Daoy (cell line): ENCODE results near the gene RELN. TPM values are rescaled to one million over a fixed set of nuclear protein-coding genes. Genes with fewer than 3 reads are reported as not detected.

Experiments
- DNase-seq: peaks from one replicate; pipeline ENCODE4 v3.0.0-alpha.2; 2015; ENCODE audit warnings: low read depth
- total RNA-seq: library from RNA; depleted of rRNA; stranded (reverse); fragments of >200 nt; shearing (Covaris generic); gene quantifications from 2 replicates; pipeline ENCODE4 v1.2.3, GENCODE V29; 2014

RELN gene
- total RNA-seq, 1 experiment from 2014 or later = 1.7 TPM

DNA sequence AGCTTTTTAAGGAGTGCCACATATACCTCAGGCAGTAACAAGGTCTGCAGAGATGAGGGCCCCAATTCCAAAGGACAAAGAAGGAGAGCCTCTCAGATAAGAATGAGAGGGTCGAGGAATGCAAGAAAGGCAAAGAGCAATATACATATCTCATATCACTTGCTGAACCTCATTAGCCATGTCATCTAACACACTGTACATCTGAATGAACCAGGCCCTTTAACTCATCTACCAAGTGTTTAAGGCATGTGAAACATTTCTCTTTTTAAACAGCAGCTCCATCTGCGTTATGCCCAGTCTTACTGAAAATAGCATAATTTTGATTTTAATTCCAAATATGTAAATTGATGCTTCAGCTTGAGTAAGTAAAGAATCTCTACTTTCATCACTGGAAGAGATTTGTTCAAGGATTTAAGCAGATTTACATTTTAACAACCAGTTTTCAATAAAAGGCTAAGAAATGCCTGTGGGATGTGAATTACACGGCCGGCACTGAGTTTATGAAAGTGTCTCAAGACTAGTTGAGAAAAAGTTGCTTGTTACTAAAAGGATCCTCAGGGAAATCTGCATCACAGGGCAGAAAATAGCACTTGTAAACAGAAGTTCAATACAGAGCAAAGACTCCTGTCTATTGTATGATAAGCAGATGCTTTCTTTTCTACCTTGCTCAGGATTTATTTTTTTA is 419.7 kb downstream of the RELN start:
- DNase-seq = no peak

- DNase-seq = no peak
Measured at GRCh38 chr7:103564416-103564815, 425.0 kb downstream of the RELN start.

GRCh38 chr7:103560136-103560535 is 429.3 kb downstream of the RELN start:
- no peak for DNase-seq

- peak; percentile 44 for DNase-seq
Measured at GRCh38 chr7:103551016-103551415, 438.4 kb downstream of the RELN start.

GRCh38 chr7:103549786-103550185 is 439.7 kb downstream of the RELN start:
- no peak for DNase-seq

GRCh38 chr7:103547451-103548284 is 441.8 kb downstream of the RELN start:
- peak; percentile 22 for DNase-seq

DNA sequence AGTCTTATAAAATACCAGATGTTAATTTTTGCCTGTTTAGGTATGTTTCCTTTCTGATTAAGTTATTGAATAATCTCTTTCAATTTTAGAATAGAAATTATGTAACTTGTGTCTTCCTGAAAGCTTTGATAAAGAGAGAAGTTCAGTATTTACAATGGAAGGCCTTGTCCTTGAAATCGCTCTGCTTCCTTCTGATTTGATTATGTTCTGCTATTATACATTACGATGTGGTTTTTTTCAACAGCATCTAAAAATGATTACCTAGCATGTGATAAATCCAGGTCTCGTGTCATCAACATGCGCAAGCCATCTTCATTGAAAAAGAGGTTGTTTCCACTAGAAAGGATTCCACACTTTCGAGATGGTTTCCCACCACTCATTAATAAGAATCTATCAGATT is 447.0 kb downstream of the RELN start:
- no peak for DNase-seq

- DNase-seq = no peak
Measured at GRCh38 chr7:103541947-103542346, 447.5 kb downstream of the RELN start.

- peak; percentile 73 for DNase-seq
Measured at GRCh38 chr7:103541026-103541425, 448.4 kb downstream of the RELN start.

- no peak for DNase-seq
Measured at GRCh38 chr7:103540338-103540737, 449.1 kb downstream of the RELN start.

- no peak for DNase-seq
Measured at GRCh38 chr7:103539875-103540274, 449.6 kb downstream of the RELN start.

GRCh38 chr7:103538964-103539709 is 450.3 kb downstream of the RELN start:
- DNase-seq = no peak

DNA sequence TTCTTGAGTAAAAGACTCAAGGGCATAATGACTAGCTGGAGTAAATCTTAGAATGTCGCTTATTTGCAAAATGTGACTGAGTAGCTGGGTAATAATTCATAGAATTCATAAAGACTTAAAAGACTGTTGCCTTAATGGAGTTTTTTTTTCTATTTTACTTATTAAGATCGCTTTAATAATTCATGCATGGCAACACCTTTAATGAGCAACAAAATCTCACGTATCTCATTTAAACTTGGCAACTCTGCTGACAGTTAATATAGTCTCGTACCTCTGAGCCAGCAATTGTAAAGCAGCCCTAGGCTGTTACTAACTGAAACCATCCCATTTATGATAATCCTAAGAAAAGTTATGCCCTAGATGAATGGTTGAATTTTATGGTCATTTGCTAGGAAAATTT is 455.7 kb downstream of the RELN start:
- DNase-seq = no peak

- no peak for DNase-seq
Measured at GRCh38 chr7:103532955-103533354, 456.5 kb downstream of the RELN start.

GRCh38 chr7:103528152-103528551 is 461.3 kb downstream of the RELN start:
- DNase-seq = no peak

GRCh38 chr7:103525937-103526336 is 463.5 kb downstream of the RELN start:
- DNase-seq = no peak

GRCh38 chr7:103524042-103524907 is 465.2 kb downstream of the RELN start:
- DNase-seq = peak; percentile 70

DNA sequence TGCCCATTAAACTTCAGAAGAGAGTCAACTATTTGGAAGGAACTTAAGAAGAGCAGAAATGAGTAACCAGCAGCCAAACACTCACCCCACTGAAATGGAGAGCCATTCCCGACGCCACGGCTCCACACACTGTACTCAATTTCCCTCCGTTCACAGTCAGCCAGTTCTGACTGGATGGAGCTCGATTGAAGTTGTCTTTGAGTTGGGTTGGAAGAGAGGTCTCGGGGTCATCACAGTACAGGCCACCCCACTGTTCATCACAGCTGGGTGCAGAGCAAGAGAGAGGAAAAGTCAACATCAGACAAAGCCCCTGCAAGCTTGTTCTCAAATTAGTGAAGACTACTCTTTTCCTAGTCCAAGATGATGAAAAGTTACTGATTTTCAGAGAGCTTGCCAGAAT is 467.5 kb downstream of the RELN start:
- DNase-seq = no peak

DNA sequence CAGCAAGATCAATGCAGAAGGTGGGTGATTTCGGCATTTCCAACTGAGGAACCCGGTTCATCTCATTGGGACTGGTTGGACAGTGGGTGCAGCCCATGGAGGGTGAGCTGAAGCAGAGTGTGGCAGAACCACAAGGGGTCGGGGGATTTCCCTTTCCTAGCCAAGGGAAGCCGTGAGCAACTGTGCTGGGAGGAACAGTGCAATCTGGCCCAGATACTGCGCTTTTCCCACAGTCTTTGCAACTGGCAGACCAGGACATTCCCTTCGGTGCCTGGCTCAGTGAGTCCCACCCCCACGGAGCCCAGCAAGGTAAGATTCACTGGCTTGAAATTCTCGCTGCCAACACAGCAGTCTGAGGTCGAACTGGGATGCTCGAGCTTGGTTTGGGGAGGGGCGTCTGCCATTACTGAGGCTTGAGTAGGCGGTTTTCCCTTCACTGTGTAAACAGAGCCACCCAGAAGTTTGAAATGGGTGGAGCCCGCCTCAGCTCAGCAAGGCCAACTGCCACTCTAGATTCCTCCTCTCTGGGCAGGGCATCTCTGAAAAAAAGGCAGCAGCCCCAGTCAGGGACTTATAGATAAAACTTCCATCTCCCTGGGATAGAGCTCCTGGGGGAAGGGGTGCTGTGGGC is 484.8 kb downstream of the RELN start:
- DNase-seq = peak; percentile 64

GRCh38 chr7:103501206-103501605 is 488.3 kb downstream of the RELN start:
- no peak for DNase-seq

DNA sequence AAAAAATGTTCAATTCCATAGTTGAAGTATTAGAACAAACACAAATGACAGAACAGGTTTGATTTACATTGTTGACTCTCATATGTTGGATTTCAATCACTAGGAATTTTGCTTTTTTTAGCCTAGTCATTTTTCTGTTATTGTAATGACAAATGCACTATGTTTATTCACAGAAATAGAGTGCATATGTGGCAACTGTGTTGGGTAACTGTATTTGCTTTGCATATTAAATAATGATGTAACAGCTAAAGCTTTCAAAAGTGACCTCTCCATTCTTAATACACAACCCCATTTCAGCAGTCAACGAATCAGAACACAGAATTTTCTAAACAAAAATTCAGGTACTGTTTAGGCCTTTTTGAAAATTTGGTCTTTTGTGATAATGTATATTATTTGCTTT is 489.5 kb downstream of the RELN start:
- no peak for DNase-seq
